HG03280 (cell line): ENCODE results near the gene RHBDF1.
"Not testable (repeated sequence)": the region's sequence is repeated elsewhere in the genome, so short reads cannot be mapped to it uniquely, and the experiment has no call there.

ENCODE experiments used
- ATAC-seq: cut with Tn5 transposase; IDR thresholded peaks from one replicate; pipeline ENCODE4 v1.9.1; 2021; ENCODE audit warnings: mild to moderate bottlenecking, moderate library complexity; ENCODE audit not compliant: unreplicated experiment

RHBDF1 gene

DNA sequence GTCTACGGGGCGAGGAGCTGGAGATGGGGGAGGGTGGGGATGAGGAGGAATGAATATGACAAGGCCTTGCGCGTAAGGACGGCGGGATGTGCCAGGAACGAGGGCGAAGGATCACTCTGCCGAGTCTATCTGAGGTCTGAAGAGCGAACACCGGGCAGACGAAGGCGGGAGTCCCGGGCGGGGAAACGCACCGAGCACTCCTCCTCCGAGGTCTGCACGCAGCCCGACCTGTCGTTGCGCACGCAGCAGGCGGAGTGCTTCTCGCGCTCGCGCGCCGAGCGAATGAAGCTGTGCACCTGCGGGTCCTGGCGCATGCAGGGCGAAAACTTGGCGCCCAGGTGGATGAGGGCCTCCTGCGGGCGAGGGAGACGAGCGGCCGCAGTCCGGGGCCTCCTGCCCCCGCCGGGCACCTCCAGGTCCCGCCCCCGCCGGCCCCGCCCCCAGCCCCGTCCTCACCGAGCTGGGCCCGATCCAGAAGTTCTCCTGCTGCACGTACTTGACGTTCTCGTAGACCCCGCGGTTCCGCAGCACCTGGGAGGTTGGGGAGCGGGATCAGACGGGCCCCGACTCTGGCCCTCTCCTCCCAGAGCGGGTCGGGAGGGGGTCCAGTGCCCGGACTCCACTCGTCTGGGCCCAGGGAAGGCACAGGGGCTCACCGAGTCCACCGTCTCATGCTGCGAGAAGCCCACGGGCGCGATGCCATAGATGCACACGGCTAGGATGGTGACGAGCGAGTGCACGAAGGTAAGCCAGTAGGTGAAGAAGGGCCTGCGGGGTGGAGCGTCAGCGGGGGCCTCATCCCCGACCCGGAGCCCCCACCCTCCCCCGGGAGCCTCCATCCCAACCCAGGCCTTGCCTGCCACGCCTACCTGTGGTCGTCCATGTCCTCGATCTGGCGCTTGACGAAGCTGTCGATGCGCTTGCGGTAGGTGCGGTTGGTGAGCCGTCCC is 11.2 kb downstream of the RHBDF1 start:
- no peak for ATAC-seq

DNA sequence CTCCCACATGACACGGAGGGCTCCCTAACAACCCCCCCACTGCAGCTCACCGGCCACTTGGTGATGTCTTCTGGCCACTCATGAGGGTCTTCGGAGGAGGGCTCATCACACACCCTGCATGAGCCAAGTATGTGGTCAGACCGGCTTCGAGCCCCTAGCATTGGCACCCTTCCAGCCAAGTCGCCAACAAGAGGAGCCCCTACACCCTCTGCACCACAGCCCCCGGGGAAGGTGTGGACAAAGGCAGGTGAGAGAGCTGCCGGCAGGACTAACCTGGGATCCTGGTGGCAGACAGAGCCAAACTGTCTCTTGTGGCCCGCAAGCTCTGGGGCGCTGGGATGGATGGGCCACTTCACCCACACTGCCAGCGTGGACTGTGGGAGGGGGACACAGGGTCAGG is 12.3 kb downstream of the RHBDF1 start:
- no peak for ATAC-seq

DNA sequence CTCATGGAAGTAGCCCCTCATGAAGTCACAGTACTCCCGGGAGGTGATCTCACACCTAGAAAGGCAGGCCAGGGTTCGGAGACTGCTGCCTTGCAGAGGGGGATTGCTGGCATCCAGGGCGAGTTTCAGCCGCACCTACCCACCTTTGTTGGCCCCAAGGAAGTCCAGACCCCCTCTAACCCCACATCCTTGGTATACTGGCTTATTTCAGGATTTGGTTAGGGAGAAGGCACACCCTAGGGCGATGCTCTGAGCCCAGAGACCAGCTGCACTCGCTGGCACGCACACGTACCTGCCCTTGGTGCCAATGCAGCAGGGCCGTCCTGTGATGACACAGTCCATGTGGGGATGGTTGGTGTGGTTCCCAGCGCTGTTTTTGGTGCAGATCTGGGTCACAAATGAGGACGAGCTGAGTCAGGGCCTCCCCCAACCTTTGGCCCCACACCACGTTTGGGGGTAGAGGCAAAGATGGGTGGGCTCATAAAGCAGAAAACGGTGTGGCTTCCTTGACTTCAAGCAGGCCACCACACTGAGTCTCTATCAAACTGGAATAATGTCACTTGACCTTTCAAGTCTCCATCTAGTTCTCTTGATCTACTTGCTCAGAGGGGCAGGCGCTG is 12.9 kb downstream of the RHBDF1 start:
- no peak for ATAC-seq

DNA sequence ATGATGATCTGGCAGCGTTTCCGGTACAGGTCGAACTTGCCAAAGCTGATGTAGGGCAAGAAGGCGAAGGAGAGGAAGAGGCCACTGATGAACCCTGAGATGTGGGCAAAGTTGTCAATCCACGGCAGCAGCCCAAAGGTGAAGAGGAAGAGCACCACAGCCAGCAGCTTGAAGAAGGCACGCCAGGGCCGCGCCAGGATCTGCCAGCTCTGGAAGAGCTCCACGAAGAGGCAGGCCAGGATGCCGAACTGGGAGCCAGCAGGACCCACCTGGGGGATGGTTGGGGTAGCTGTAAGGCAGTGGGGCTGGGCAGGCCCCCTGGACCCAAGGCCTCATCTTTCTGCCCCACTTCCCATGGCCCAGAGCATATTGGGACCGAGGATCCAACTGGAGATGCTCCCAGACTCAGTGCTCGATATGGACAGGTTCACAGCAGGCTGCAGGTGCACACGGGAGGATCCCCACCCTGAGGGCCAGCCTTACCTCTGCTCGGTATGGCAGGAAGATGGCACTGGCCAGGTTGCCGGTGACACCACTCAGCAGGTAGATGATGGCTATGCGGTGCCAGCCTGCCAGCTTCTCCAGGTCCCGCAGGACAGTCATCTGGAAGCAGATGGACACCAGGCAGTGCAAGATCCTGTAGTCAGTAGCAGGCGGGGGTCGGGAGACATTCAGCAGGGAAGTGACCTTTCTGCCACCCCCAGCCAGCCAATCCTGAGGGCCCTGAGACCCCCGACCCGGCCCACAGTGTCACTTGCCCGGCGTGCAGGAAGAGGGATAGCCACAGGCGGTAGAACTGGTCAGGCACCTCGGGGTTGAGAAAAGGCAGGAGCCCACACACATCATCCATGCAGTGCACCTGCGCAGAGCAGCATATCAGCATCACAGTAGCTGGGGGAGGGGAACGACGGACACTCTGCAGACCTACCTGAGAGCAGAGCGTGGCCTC is 13.7 kb downstream of the RHBDF1 start:
- no peak for ATAC-seq

DNA sequence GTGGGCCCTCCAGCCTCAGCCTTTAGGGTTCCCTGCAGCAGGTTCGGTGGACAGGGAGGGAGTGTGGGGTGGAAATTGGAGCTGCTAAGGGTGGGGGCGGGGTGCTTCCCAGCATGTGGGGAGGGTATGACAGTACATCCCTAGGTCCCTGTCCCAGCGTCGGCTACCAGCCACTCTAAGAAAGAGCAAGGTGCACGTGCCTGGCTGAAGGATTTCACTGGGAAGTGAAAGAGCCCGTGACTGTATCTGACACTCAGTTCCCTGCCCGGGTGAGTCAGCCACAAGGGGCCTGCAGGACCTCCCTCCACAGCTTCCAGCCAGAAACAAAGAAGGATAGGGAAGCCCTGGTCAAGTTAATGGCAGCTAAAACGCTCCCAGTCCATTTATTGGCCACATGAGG is 14.7 kb downstream of the RHBDF1 start:
- ATAC-seq: no peak

DNA sequence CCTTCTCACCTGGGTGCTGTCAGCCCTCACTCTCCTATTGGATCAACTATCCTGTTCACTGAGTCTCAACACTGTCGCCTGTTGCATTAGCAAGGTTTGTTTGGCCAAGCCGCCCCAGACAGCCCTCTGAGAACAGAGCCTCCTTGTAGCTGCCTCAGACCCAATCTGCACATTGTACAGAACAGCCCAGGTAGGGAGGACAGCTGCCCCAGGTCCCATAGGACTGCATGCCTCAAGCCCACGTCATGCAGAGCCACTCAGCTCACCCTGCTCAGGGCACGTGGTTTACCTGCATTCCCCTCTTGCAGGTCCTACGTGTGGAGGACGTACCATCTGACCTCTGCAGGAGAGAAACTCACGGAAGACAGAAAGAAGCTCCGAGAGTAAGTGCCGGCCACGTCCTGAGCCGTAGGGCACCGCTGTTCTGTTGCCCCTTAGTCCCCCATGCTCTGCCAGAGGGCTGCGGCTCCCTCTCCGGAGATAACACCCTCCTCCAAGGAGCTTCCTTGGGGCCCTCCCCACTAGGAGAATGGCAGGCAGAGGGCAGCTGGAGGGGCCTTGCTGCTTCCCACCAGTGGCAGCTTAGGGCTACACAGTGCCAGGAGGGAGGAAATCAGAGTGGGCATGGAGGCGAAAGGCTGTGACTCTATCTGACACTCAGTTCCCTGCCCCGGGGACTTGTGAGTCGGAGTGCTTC is 16.1 kb downstream of the RHBDF1 start:
- no peak for ATAC-seq

DNA sequence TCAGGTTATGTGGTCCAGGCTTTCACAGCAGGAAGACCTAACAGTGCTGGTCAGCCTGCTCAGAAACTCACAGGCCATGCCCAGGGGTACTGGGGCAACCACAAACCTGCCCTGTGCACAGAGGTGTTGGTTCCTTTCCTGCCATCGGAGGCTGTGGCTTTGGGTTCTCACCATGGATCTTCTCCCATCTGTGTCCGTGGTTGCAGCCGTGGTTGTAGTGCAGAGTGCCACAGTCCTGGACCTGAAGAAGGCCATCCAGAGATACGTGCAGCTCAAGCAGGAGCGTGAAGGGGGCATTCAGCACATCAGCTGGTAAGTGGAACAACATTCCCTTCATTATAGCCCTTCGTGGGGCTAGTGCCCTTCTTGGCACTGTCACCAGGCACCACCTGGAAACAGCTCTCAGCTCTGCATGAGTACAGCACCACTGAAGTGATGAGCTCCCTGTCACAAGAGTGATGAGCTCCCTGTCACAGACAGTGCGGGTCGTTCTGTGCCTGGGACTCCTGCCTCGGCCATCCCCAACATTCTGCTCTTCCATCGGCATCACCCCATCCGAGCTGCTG is 16.8 kb downstream of the RHBDF1 start:
- no peak for ATAC-seq

DNA sequence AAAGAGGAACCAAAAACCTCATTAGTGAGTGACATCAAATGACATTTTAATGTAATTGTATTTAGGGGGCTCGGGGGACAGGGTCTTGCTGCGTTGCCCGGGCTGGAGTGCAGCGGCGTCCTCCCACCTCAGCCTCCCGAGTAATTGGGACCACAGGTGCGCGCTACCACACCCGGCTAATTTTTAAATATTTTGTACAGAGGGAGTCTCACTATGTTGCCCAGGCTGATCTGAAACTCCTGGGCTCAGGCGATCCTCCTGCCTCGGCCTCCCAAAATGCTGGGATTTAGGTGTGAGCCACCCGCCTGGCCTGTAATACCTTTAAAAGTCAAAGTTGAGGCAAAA is 18.2 kb downstream of the RHBDF1 start:
- ATAC-seq: no peak

DNA sequence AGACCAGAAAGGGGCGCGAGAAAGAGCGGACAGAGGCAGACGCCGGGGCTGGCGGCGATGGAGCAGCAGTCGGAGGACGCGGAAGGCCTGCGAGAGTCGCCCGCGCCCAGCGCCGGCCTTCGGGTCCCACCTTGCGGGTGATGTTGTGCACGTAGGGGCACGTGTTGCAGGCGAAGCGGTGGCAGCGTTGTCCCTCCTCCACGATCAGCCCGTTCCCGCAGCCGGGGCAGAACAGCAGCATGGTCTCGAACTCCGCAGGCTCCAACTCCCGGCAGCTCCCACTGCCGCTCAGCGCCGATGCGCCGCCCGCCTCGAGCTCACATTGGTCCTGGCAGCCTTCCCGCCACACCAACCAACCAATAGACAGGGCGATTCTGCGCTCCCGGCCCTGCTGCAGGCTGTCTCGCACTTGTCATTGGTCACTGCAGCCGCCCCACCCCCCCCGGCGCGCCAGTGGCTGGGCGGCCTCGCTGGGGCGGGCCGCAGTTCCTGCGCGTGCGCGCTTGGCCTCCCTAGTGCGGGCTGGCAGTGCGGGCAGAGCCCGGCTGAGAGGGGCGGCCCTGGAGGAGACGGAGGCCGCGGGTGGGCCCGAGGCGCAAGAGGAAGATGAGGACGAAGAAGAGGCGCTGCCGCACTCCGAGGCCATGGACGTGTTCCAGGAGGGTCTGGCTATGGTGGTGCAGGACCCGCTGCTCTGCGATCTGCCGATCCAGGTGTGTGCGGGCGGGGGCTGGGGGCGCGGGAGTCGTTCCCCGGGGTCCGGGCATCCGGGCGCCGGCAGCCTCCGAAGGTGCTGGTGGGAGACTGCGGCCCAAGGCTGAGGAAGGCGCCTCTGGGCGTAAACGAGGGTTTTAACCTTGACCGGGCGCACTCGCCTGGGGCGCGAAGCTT is 18.8 kb downstream of the RHBDF1 start, which contains the start of the genes POLR3K and SNRNP25:
TSS of gene POLR3K (minus strand) at position 263 of the 891 bp plus-strand sequence. CDS start at position 241, 22 bp downstream.
TSS of gene SNRNP25 (plus strand) at position 483 of the 891 bp plus-strand sequence. CDS start at position 672, 189 bp downstream.
- ATAC-seq: peak; percentile 96

DNA sequence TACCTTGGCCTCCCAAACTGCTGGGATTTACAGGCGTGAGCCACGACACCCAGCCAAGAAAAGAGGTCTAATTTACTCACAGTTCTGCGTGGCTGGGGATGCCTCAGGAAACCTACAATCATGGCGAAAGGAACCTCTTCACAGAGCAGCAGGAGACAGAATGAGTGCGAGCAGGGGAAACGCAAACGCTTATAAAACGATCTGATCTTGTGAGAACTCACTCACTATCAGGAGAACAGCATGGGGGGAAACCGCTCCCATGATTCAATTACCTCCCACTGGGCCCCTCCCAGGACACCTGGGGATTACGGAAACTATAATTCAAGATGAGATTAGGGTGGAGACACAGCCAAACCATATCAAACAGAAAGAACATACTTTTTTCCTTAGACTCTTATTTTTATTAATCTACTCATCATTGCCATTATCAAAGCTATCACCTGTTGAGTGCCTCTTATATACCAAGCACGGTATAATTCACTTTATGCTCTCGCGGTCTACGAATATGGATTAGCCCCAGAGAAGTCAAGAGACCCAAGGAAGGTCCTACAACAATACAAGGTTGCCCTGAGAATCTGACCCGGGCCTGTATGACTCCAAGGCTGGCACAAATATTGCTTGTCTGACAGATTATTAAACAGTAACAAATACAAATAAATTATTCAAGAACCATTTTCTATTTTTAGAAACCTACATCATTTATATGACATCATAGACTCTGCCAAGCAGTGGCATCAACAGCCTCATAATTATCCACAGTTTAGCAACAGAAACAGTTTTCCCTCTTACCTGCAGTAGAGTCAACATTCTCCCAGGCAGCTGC is 21.5 kb downstream of the RHBDF1 start:
- ATAC-seq: no peak

DNA sequence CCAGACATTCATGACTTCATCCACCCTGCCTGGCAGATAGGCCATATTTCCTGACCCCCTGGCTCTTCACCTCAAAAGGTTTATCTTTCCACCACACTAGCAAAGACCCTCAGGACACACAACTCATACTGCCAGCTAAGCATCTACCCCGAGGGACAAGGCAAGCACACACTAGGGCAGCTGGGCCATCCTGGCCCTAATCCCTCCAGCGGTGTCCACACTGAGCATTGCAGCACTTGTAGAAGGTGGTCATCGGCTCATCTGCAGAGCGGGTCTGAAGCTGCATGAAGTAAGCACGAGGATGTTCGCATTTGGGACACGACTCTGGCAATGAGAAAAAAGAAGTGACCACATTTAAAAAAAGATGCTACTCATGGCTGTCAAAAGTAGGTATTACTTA is 25.2 kb downstream of the RHBDF1 start:
- ATAC-seq: no peak

DNA sequence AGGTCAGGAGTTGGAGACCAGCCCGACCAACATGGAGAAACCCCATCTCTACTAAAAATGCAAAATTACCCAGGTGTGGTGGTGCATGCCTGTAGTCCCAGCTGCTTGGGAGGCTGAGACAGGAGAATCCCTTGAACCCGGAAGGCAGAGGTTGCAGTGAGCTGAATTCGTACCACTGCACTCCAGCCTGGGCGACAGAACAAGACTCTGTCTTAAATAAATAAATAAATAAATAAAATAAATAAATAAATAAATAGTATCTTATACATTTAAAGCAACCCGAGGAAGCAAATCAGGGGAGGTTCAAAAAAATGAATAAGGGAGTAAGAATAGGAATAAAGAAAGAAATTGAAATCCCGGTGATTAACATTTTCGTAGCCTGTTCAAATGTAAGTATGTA is 25.9 kb downstream of the RHBDF1 start:
- ATAC-seq: not testable (repeated sequence)

DNA sequence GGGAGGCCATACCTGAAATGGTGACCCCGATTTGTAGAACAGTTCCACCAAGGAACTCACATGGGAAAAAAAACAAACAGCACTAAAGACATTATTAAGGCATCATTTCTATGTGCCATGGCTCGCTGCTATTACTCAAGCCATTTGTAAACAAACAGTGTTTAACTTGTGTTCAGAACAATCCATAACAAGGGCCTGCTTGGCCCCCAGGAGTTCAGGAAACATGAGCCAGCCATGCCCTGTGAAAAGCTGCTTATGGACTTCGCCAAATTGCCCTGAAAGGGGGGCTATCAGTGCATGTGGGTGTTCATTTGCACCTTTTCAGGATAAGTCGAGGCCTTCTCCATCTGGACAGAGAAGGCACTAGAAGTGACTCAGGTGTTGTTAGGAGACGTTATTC is 27.0 kb downstream of the RHBDF1 start:
- no peak for ATAC-seq

DNA sequence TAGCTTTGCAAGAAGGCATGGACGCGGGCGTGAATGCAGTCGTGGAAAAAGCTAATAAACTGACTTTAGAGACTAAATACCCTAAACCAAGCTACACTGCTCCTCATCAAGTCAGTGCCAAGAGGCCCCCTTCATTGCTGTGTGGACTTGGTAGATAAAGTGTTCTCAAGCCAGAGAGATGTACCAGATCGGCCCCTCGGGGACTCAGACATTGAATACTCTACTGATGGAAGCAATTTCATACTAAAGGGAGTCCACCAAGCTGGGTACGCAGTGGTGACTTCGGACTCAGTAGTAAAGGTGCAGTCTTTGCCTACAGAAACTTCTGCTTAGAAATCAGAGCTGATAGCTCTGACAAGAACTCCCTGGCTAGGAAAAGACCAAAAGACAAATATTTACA is 27.8 kb downstream of the RHBDF1 start:
- no peak for ATAC-seq

DNA sequence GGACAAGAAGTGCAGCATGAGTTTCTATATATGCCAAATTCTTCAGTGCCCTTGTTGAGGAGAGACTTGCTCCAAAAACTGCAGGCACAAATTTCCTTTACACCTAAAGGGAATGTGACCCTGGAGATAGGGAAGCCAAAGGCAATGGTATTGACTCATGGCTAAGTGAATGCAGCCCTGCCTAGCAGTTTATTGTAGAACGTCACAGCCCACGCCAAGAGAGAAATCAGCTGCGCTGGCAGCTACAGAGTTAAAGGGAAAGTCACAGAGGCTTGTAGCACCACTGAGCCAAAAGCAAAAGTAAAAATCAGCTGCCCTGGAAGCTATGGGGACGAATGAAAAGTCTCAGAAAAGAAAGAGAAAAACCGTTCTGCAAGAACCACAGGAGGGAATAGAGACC is 29.1 kb downstream of the RHBDF1 start:
- no peak for ATAC-seq

DNA sequence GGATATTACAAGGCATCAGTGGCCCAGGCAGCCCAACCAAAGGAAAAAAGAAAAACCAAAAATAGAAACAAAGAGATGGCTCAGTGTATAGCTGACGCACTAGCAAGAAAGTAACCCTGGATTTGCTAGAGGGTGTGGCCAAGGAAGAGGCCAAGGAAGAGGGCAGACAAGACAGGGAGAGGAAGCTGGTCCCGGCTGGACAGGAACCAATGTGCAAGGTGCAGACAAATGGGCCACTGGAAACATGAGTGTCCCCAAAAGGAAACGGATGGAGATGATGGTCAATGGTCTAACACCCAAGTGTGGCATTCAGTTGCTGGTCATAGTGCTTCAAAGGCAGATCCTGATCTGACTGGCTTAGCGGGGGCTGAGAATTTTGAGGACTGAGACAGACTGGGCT is 29.7 kb downstream of the RHBDF1 start:
- no peak for ATAC-seq

DNA sequence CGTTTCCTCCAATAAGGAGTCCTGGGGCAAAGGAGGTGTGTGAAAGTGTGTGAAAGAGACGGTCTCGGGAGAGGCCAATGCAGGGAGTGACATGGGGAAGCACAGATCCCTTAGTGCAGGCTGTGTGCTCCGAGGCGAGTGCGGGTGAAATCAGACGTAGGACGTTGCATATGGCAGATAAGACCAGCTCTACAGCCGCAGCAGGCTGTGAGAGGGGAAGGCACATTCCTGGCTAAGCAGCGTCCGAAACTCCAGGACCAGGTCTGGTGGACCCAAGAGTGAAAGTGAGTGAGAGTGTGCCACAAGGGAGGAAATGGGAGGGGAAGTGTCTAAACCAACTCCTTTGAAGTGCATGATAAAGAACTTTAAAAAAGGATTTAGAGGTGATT is 30.4 kb downstream of the RHBDF1 start:
- ATAC-seq: no peak

DNA sequence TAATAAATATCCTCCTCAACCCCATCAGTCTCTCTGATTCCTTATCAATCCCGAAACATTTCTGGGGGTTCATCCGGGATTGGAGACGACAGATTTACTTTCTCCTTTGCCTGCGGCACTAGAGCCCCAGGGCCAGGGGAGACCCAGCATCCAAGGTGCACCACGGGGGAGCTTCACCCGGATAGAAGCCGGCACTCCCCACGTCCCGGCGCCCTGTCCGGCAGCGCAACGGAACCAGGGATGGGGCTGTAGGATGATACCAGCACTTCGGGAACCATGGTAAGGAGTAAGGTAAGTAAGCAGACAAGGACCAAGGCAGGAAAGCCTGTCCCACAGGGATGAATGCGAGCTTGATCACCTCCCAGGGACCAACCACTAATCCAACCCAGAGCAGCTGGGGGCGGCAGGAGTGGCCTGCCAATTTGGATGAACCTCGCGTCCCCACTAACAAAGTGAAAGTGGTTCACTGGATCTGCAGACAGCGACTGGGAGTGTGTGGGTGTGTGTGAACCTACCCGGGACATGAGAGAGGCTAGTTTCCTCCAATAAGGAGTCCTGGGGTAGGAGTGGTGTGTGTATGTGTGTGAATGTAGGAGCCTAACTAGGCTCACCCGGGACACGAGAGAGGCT is 30.9 kb downstream of the RHBDF1 start:
- no peak for ATAC-seq
